HG02759 (cell line): Measurements from ENCODE around the gene MTFP1.
"Not testable (repeated sequence)": the region's sequence is repeated elsewhere in the genome, so short reads cannot be mapped to it uniquely, and the experiment has no call there.

ENCODE experiments used
- ATAC-seq: cut with Tn5 transposase; IDR thresholded peaks from one replicate; pipeline ENCODE4 v1.9.1; 2021; ENCODE audit warnings: mild to moderate bottlenecking, moderate library complexity; ENCODE audit not compliant: unreplicated experiment

MTFP1 gene

GRCh38 chr22:30425616-30426387 lies at the start of gene MTFP1:
Gene MTFP1 (plus strand): TSS chr22:30425768. CDS start chr22:30425880, 112 bp downstream.
- no peak for ATAC-seq

GRCh38 chr22:30380011-30380410 lies 45.6 kb upstream of the MTFP1 start:
- no peak for ATAC-seq

GRCh38 chr22:30381264-30381663 lies 44.3 kb upstream of the MTFP1 start:
- no peak for ATAC-seq

GRCh38 chr22:30382340-30382739 lies 43.2 kb upstream of the MTFP1 start:
- no peak for ATAC-seq

- no peak for ATAC-seq
These were observed 42.5 kb upstream of the MTFP1 start for GRCh38 chr22:30383061-30383460.

GRCh38 chr22:30385942-30386341 lies 39.6 kb upstream of the MTFP1 start:
- ATAC-seq = no peak

- no peak for ATAC-seq
These were observed 39.0 kb upstream of the MTFP1 start for GRCh38 chr22:30386608-30386959.

- ATAC-seq = peak; percentile 84
These were observed 38.4 kb upstream of the MTFP1 start, which contains the start of gene RNF215 for GRCh38 chr22:30386960-30387827. Gene RNF215 (minus strand): TSS chr22:30387411. CDS start chr22:30387313, 98 bp downstream.

- ATAC-seq = peak; percentile 40
These were observed 34.4 kb upstream of the MTFP1 start for GRCh38 chr22:30390974-30391691.

- ATAC-seq = no peak
These were observed 32.8 kb upstream of the MTFP1 start for GRCh38 chr22:30392661-30393321.

GRCh38 chr22:30393322-30393680 lies 32.3 kb upstream of the MTFP1 start:
- no peak for ATAC-seq

GRCh38 chr22:30393885-30394284 lies 31.7 kb upstream of the MTFP1 start:
- no peak for ATAC-seq

- ATAC-seq = no peak
These were observed 28.5 kb upstream of the MTFP1 start, which contains the start of gene SEC14L2 for GRCh38 chr22:30396871-30397655. Gene SEC14L2 (plus strand): TSS chr22:30397018. CDS start chr22:30397117, 99 bp downstream.

- ATAC-seq = no peak
These were observed 27.6 kb upstream of the MTFP1 start for GRCh38 chr22:30397656-30398635.

- ATAC-seq = no peak
These were observed 26.6 kb upstream of the MTFP1 start for GRCh38 chr22:30398685-30399680.

GRCh38 chr22:30399718-30400117 lies 25.9 kb upstream of the MTFP1 start:
- no peak for ATAC-seq

GRCh38 chr22:30400159-30400558 lies 25.4 kb upstream of the MTFP1 start:
- no peak for ATAC-seq

GRCh38 chr22:30401024-30401423 lies 24.5 kb upstream of the MTFP1 start:
- not testable (repeated sequence) for ATAC-seq
